H1 (cell line): ENCODE data around the gene PTPRD. TPM values are rescaled to one million over a fixed set of nuclear protein-coding genes. Genes with fewer than 3 reads are reported as not detected.

ENCODE experiments used
- CTCF ChIA-PET: fragments of 300-600 bp; sonication (Branson Sonifier 250); formaldehyde crosslinking; loops from one replicate; lab custom pipeline; 2021; ENCODE audit not compliant: partially characterized antibody; lab: Charles Lee
- POLR2A ChIA-PET: fragments of 300-600 bp; sonication (Branson Sonifier 250); formaldehyde crosslinking; loops from one replicate; lab custom pipeline; 2021; ENCODE audit warnings: inconsistent platforms; ENCODE audit not compliant: partially characterized antibody; lab: Charles Lee
- DNase-seq, 2 experiments: peaks; one replicate each; pipeline versions ENCODE4 v3.0.0 to v3.0.0-alpha.2; 2010 to 2022; ENCODE audit warnings: low spot score in 2 of 2, low read depth in 1 of 2, mixed read lengths in 1 of 2
- FAIRE-seq: peaks from 2 replicates; lab custom pipeline; 2011; peaks lifted over from hg19 to GRCh38; lab: Jason Lieb, UNC
- H2AFZ ChIP-seq: 2 replicates; pipeline ENCODE4 v1.8.1; 2012; ENCODE audit warnings: low read length, inconsistent platforms
- H2AK5ac ChIP-seq: 2 replicates; pipeline ENCODE4 v1.6.1; 2013; ENCODE audit warnings: low read depth, low read length
- H2BK120ac ChIP-seq: replicated peaks from 2 replicates; pipeline ENCODE3; 2013; ENCODE audit warnings: low read depth, low read length, inconsistent platforms
- H2BK12ac ChIP-seq: 2 replicates; pipeline ENCODE4 v1.6.1; 2013; ENCODE audit warnings: low read depth, low read length
- H2BK15ac ChIP-seq: 2 replicates; pipeline ENCODE4 v1.6.1; 2013; ENCODE audit warnings: low read length
- H2BK20ac ChIP-seq: 2 replicates; pipeline ENCODE4 v1.6.1; 2013; ENCODE audit warnings: low read length
- H2BK5ac ChIP-seq: 2 replicates; pipeline ENCODE4 v1.6.1; 2013; ENCODE audit warnings: low read depth, low read length
- H3K14ac ChIP-seq: 2 replicates; pipeline ENCODE4 v1.6.1; 2013; ENCODE audit warnings: inconsistent platforms; ENCODE audit not compliant: insufficient read length
- H3K18ac ChIP-seq: 2 replicates; pipeline ENCODE4 v1.6.1; 2013; ENCODE audit warnings: low read length; ENCODE audit errors: extremely low read depth
- H3K23ac ChIP-seq: 2 replicates; pipeline ENCODE4 v1.6.1; 2013; ENCODE audit warnings: inconsistent platforms; ENCODE audit not compliant: insufficient read length
- H3K23me2 ChIP-seq: 2 replicates; pipeline ENCODE4 v1.6.1; 2013; ENCODE audit warnings: low read depth, low read length
- H3K27ac ChIP-seq: 2 replicates; pipeline ENCODE4 v1.6.1; 2011; ENCODE audit warnings: low read depth, low read length, inconsistent platforms
- H3K27me3 ChIP-seq, 4 experiments: replicated peaks in 1 of 4; 1 replicate in 1 of 4; 2 replicates in 3 of 4; pipeline versions ENCODE4 v1.6.1 to v1.8.1; 2011 to 2013; ENCODE audit warnings: low read length in 3 of 4, mild to moderate bottlenecking in 3 of 4, inconsistent platforms in 2 of 4, mixed read lengths in 2 of 4, moderate library complexity in 1 of 4; ENCODE audit not compliant: control insufficient read depth in 3 of 4, insufficient read depth in 3 of 4; ENCODE audit errors: extremely low read depth in 1 of 4
- H3K36me3 ChIP-seq, 4 experiments: 2 replicates each; pipeline versions ENCODE4 v1.6.1 to v1.8.1; 2011 to 2013; ENCODE audit warnings: mild to moderate bottlenecking in 4 of 4, low read length in 3 of 4, moderate library complexity in 2 of 4, control low read depth in 1 of 4, inconsistent platforms in 1 of 4; ENCODE audit not compliant: insufficient read depth in 4 of 4, control insufficient read depth in 2 of 4
- H3K4ac ChIP-seq: replicated peaks from 2 replicates; pipeline ENCODE3; 2013; ENCODE audit warnings: low read length, low read depth, mixed read lengths, inconsistent platforms; ENCODE audit not compliant: insufficient read length
- H3K4me1 ChIP-seq, 4 experiments: replicated peaks in 1 of 4; 1 replicate in 1 of 4; 2 replicates in 3 of 4; pipeline versions ENCODE4 v1.6.1 to v1.8.1; 2011 to 2013; ENCODE audit warnings: low read length in 3 of 4, inconsistent platforms in 2 of 4, mixed read lengths in 1 of 4; ENCODE audit not compliant: insufficient read depth in 4 of 4, control insufficient read depth in 3 of 4
- H3K4me2 ChIP-seq, 2 experiments: 2 replicates each; pipeline versions ENCODE4 v1.6.1 to v1.8.1; 2011 to 2013; ENCODE audit warnings: low read depth in 2 of 2, low read length in 2 of 2, control low read depth in 1 of 2, inconsistent platforms in 1 of 2, mild to moderate bottlenecking in 1 of 2; ENCODE audit not compliant: insufficient read depth in 1 of 2
- H3K4me3 ChIP-seq, 4 experiments: fragments of 200-600, 300-600 bp in 1 of 4; sonication (generic), shearing (Covaris generic), sonication (Bioruptor Twin) in 1 of 4; 2 replicates each; pipeline versions ENCODE4 v1.5.1 to v1.8.1; 2011 to 2016; ENCODE audit warnings: low read length in 4 of 4, low read depth in 3 of 4, control low read depth in 2 of 4, inconsistent platforms in 2 of 4, mild to moderate bottlenecking in 2 of 4, mixed read lengths in 1 of 4, moderate library complexity in 1 of 4; ENCODE audit not compliant: insufficient read depth in 2 of 4; ENCODE audit errors: extremely low read depth in 1 of 4
- H3K56ac ChIP-seq: replicated peaks from 2 replicates; pipeline ENCODE3; 2013; ENCODE audit warnings: low read depth, mild to moderate bottlenecking, mixed read lengths, low read length, inconsistent platforms; ENCODE audit not compliant: insufficient read length
- H3K79me1 ChIP-seq: 2 replicates; pipeline ENCODE4 v1.6.1; 2013; ENCODE audit warnings: low read depth, low read length, control low read depth
- H3K79me2 ChIP-seq, 2 experiments: 2 replicates each; pipeline versions ENCODE4 v1.6.1 to v1.8.1; 2012 to 2013; ENCODE audit warnings: low read length in 2 of 2, mild to moderate bottlenecking in 2 of 2, inconsistent platforms in 1 of 2; ENCODE audit not compliant: insufficient read depth in 2 of 2, control insufficient read depth in 1 of 2
- H3K9ac ChIP-seq, 4 experiments: replicated peaks in 1 of 4; 1 replicate in 1 of 4; 2 replicates in 3 of 4; pipeline versions ENCODE4 v1.6.1 to v1.8.1; 2011 to 2013; ENCODE audit warnings: low read depth in 3 of 4, low read length in 3 of 4, control low read depth in 2 of 4, mild to moderate bottlenecking in 2 of 4, moderate library complexity in 2 of 4, inconsistent platforms in 1 of 4; ENCODE audit errors: extremely low read depth in 1 of 4
- H3K9me3 ChIP-seq, 2 experiments: 2 replicates each; pipeline versions ENCODE4 v1.6.1 to v1.8.1; 2012 to 2013; ENCODE audit warnings: mild to moderate bottlenecking in 2 of 2, moderate library complexity in 2 of 2, control low read depth in 1 of 2, inconsistent platforms in 1 of 2, low read depth in 1 of 2, low read length in 1 of 2, mixed read lengths in 1 of 2; ENCODE audit not compliant: insufficient read depth in 2 of 2
- H4K20me1 ChIP-seq, 2 experiments: replicated peaks in 1 of 2; 2 replicates each; pipeline versions ENCODE3 to v1.8.1; 2011 to 2013; ENCODE audit warnings: inconsistent platforms in 2 of 2, low read length in 2 of 2, mild to moderate bottlenecking in 1 of 2; ENCODE audit not compliant: insufficient read depth in 2 of 2, control insufficient read depth in 1 of 2
- H4K5ac ChIP-seq: 2 replicates; pipeline ENCODE4 v1.6.1; 2013; ENCODE audit warnings: low read length, low read depth, mixed read lengths, inconsistent platforms; ENCODE audit not compliant: insufficient read length
- H4K8ac ChIP-seq: 2 replicates; pipeline ENCODE4 v1.8.0; 2013; ENCODE audit warnings: mild to moderate bottlenecking, moderate library complexity, low read length, inconsistent platforms; ENCODE audit not compliant: insufficient read depth; ENCODE audit errors: extremely low read depth
- H4K91ac ChIP-seq: replicated peaks from 2 replicates; pipeline ENCODE3; 2013; ENCODE audit warnings: low read length, mixed read lengths, inconsistent platforms; ENCODE audit not compliant: insufficient read length
- CBX8 ChIP-seq: fragments of 300-800, 300-1000 bp; sonication (generic); IDR thresholded peaks from 2 replicates; pipeline ENCODE4 v1.7.1; 2016; ENCODE audit warnings: low read depth, low read length, borderline replicate concordance
- NANOG ChIP-seq: IDR thresholded peaks from 2 replicates; pipeline ENCODE4 v1.6.1; 2011; ENCODE audit warnings: low read length, low read depth, mild to moderate bottlenecking, inconsistent platforms; ENCODE audit not compliant: insufficient read depth, poor library complexity, severe bottlenecking
- WGBS, 2 experiments: shearing (Covaris generic) in 1 of 2; methylation state at CpG; one replicate each; pipeline versions ENCODE4 v1.1.6 to v1.1.7; 2013 to 2015; ENCODE audit warnings: low lambda C conversion rate in 2 of 2, mixed read lengths in 2 of 2, inconsistent platforms in 1 of 2, low coverage in 1 of 2, missing lambda C conversion rate in 1 of 2; ENCODE audit not compliant: insufficient replicate concordance in 2 of 2, insufficient coverage in 1 of 2, insufficient read length in 1 of 2; ENCODE audit errors: extremely low coverage in 1 of 2, missing lambda C conversion rate in 1 of 2; 5-methylcytosine and 5-hydroxymethylcytosine counted together
- polyA plus RNA-seq, 7 experiments: library from polyadenylated mRNA; depleted of rRNA in 3 of 7; stranded (reverse) in 5 of 7; unstranded in 2 of 7; fragments of >200 nt in 5 of 7; fragments of 200-250 nt in 2 of 7; gene quantifications; 1 replicate in 5 of 7; 2 replicates in 1 of 7; 4 replicates in 1 of 7; pipeline versions ENCODE4 v1.2.1 to v1.2.3, GENCODE V29; 2011 to 2013; ENCODE audit warnings: missing spikeins in 2 of 7, mixed read lengths in 2 of 7
- total RNA-seq: library from RNA; stranded (reverse); fragmentation: NEBNext Ultra II Directional; extraction: Animal tissue kit (Norgen Biotek cat#: 25700); gene quantifications from 2 replicates; pipeline ENCODE4 v1.2.1, GENCODE V29; 2021

Gene PTPRD
- total and polyA plus RNA-seq, 2 of the 8 experiments (the other 6 are each of a cell fraction or from before 2014, with no cell fraction given) = 17.2 to 77.0 TPM

GRCh38 chr9:8384091-8384490, 2228.7 kb downstream of the PTPRD start:
- no peak overlapping the region for H4K5ac ChIP-seq
- no peak for DNase-seq
- no peak overlapping the region for H2BK5ac ChIP-seq
- no peaks in the 10 kb centered on the region for H3K79me2 ChIP-seq
- no peak overlapping the region for H4K91ac ChIP-seq
- H3K9me3 ChIP-seq = no peaks in the 10 kb centered on the region
- H3K23me2 ChIP-seq = no peaks in the 10 kb centered on the region
- no peak overlapping the region for H4K8ac ChIP-seq
- H3K79me1 ChIP-seq = no peaks in the 10 kb centered on the region
- H3K4me2 ChIP-seq = no peak overlapping the region
- no peak overlapping the region for H2AK5ac ChIP-seq
- H3K36me3 ChIP-seq = no peaks in the 10 kb centered on the region
- WGBS, 2 experiments = 93% methylated on average over 3 of the region's 3 CpGs; no CpG with 5 or more reads in 1 of the 2 experiments
- no peak overlapping the region for H3K4ac ChIP-seq
- no peak overlapping the region for H2BK12ac ChIP-seq
- no peak for TF ChIP-seq CBX8
- TF ChIP-seq NANOG = no peak
- TF ChIP-seq, all 59 proteins: peak for 0
- Histone ChIP-seq H4K20me1 (no peaks in the 10 kb centered on the region), H2BK20ac (no peak overlapping the region), H3K23ac (no peak overlapping the region), H2AFZ (no peak overlapping the region), H2BK120ac (no peak overlapping the region), H3K56ac (no peak overlapping the region), H3K9ac (no peak overlapping the region), H3K4me3 (no peak overlapping the region), H2BK15ac (no peak overlapping the region), H3K18ac (no peak overlapping the region), H3K27ac (no peak overlapping the region), H3K14ac (no peak overlapping the region), H3K27me3 (no peaks in the 10 kb centered on the region), H3K4me1 (no peaks in the 10 kb centered on the region)
- POLR2A ChIA-PET = no interaction called here
- no peak for FAIRE-seq
- CTCF ChIA-PET = interaction anchor here (1.4 kb wide), 1 partner anchor 12 kb away, joined by 5 read pairs; no protein-coding TSS in a partner anchor
